HEK293 (cell line): ENCODE results near the gene CD300LG.

Experiments used
- CTCF ChIA-PET: fragments of 350-600 bp; formaldehyde crosslinking; extraction: SDS; loops from one replicate; lab custom pipeline; 2021; ENCODE audit warnings: antibody characterized with exemption; lab: Yijun Ruan, JAX
- POLR2A ChIA-PET: fragments of 300-600 bp; formaldehyde crosslinking; extraction: SDS; loops from one replicate; lab custom pipeline; 2020; ENCODE audit warnings: antibody characterized with exemption, inconsistent platforms; lab: Yijun Ruan, JAX
- H3K27ac ChIP-seq: fragments of 200-500 bp; sonication (Bioruptor generic); 2 replicates; pipeline ENCODE4 v1.5.1; 2014; ENCODE audit warnings: low read depth, low read length, control low read depth, inconsistent platforms; ENCODE audit errors: extremely low read depth
- H3K36me3 ChIP-seq, 2 experiments: fragments of 200-500 bp in 1 of 2; sonication (Bioruptor generic) in 1 of 2; 1 replicate in 1 of 2; 2 replicates in 1 of 2; pipeline ENCODE4 v1.5.1; 2014 to 2017; ENCODE audit warnings: inconsistent platforms in 2 of 2, low read length in 2 of 2; ENCODE audit not compliant: control insufficient read depth in 2 of 2, insufficient read depth in 1 of 2
- H3K4me1 ChIP-seq: fragments of 200-500 bp; sonication (Bioruptor generic); 2 replicates; pipeline ENCODE4 v1.5.1; 2014; ENCODE audit warnings: mild to moderate bottlenecking, low read length, inconsistent platforms; ENCODE audit not compliant: control insufficient read depth, insufficient read depth
- H3K4me3 ChIP-seq: 2 replicates; pipeline ENCODE4 v1.5.1; 2011; ENCODE audit warnings: low read depth, mild to moderate bottlenecking, control low read depth, low read length, moderate library complexity
- H3K9me3 ChIP-seq: fragments of 200-500 bp; sonication (Bioruptor generic); 2 replicates; pipeline ENCODE4 v1.5.1; 2014; ENCODE audit warnings: low read depth, low read length, inconsistent platforms; ENCODE audit not compliant: control insufficient read depth, insufficient read depth
- BCL11A ChIP-seq: fragments of 450-650 bp; formaldehyde crosslinking; IDR thresholded peaks from 2 replicates; pipeline ENCODE4 v1.5.1; 2016; ENCODE audit warnings: low read depth, missing biosample characterization, missing genetic modification characterization
- OVOL3 ChIP-seq: fragments of 450-650 bp; formaldehyde crosslinking; IDR thresholded peaks from 2 replicates; pipeline ENCODE4 v1.5.1; 2016; ENCODE audit warnings: missing biosample characterization, missing genetic modification characterization
- PRDM1 ChIP-seq: fragments of 450-650 bp; formaldehyde crosslinking; IDR thresholded peaks from 2 replicates; pipeline ENCODE4; 2016; ENCODE audit warnings: missing biosample characterization, missing genetic modification characterization
- WT1 ChIP-seq: fragments of 450-650 bp; formaldehyde crosslinking; IDR thresholded peaks from 2 replicates; pipeline ENCODE4 v1.5.1; 2016; ENCODE audit warnings: missing biosample characterization, missing genetic modification characterization
- ZBTB48 ChIP-seq: fragments of 450-650 bp; formaldehyde crosslinking; IDR thresholded peaks from 2 replicates; pipeline ENCODE4 v1.5.1; 2016; ENCODE audit warnings: missing biosample characterization, missing genetic modification characterization
- ZFP69B ChIP-seq: fragments of 450-650 bp; formaldehyde crosslinking; IDR thresholded peaks from 2 replicates; pipeline ENCODE4 v1.5.1; 2016; ENCODE audit warnings: missing biosample characterization, missing genetic modification characterization
- ZNF146 ChIP-seq: fragments of 450-650 bp; formaldehyde crosslinking; IDR thresholded peaks from 2 replicates; pipeline ENCODE4 v1.5.1; 2016; ENCODE audit warnings: missing biosample characterization, missing genetic modification characterization
- ZNF202 ChIP-seq: fragments of 450-650 bp; formaldehyde crosslinking; IDR thresholded peaks from 2 replicates; pipeline ENCODE4 v1.5.1; 2016; ENCODE audit warnings: missing biosample characterization, missing genetic modification characterization, borderline replicate concordance
- ZNF211 ChIP-seq: fragments of 450-650 bp; formaldehyde crosslinking; IDR thresholded peaks from 2 replicates; pipeline ENCODE4 v1.5.1; 2016; ENCODE audit warnings: low read depth, missing biosample characterization, missing genetic modification characterization
- ZNF23 ChIP-seq: fragments of 450-650 bp; formaldehyde crosslinking; IDR thresholded peaks from 2 replicates; pipeline ENCODE4 v1.5.1; 2016; ENCODE audit warnings: missing biosample characterization, missing genetic modification characterization, borderline replicate concordance
- ZNF350 ChIP-seq: fragments of 450-650 bp; formaldehyde crosslinking; IDR thresholded peaks from 2 replicates; pipeline ENCODE4 v1.5.0; 2017; ENCODE audit warnings: missing biosample characterization, mild to moderate bottlenecking, missing genetic modification characterization
- ZNF366 ChIP-seq: fragments of 450-650 bp; formaldehyde crosslinking; conservative IDR thresholded peaks from 2 replicates; pipeline ENCODE4 v1.5.1; 2016; ENCODE audit warnings: missing biosample characterization, missing genetic modification characterization
- ZNF404 ChIP-seq: fragments of 450-650 bp; formaldehyde crosslinking; IDR thresholded peaks from 2 replicates; pipeline ENCODE4 v1.5.1; 2017; ENCODE audit warnings: missing biosample characterization, missing genetic modification characterization
- ZNF426 ChIP-seq: fragments of 450-650 bp; formaldehyde crosslinking; IDR thresholded peaks from 2 replicates; pipeline ENCODE4 v1.5.1; 2017; ENCODE audit warnings: missing biosample characterization, missing genetic modification characterization, mild to moderate bottlenecking, inconsistent platforms, moderate library complexity
- ZNF510 ChIP-seq: fragments of 450-650 bp; formaldehyde crosslinking; IDR thresholded peaks from 2 replicates; pipeline ENCODE4 v1.5.1; 2018; ENCODE audit warnings: mild to moderate bottlenecking, missing genetic modification characterization, missing biosample characterization; ENCODE audit not compliant: insufficient replicate concordance
- ZNF530 ChIP-seq: fragments of 450-650 bp; formaldehyde crosslinking; IDR thresholded peaks from 2 replicates; pipeline ENCODE4 v1.5.1; 2016; ENCODE audit warnings: low read depth, missing biosample characterization, missing genetic modification characterization
- ZNF621 ChIP-seq: fragments of 450-650 bp; formaldehyde crosslinking; IDR thresholded peaks from 2 replicates; pipeline ENCODE4 v1.5.1; 2017; ENCODE audit warnings: missing biosample characterization, missing genetic modification characterization
- ZNF785 ChIP-seq: fragments of 450-650 bp; formaldehyde crosslinking; IDR thresholded peaks from 2 replicates; pipeline ENCODE4 v1.5.1; 2016; ENCODE audit warnings: missing biosample characterization, missing genetic modification characterization
- TF ChIP-seq, protein P1 (sequence below): fragments of 450-650 bp; formaldehyde crosslinking; IDR thresholded peaks from 2 replicates; pipeline ENCODE4 v1.5.1; 2016; ENCODE audit warnings: missing biosample characterization, missing genetic modification characterization, borderline replicate concordance
- TF ChIP-seq, protein P2 (sequence below): fragments of 450-650 bp; formaldehyde crosslinking; IDR thresholded peaks from 2 replicates; pipeline ENCODE4 v1.5.1; 2016; ENCODE audit warnings: missing biosample characterization, missing genetic modification characterization, low read depth
- TF ChIP-seq, protein P3 (sequence below): fragments of 450-650 bp; formaldehyde crosslinking; IDR thresholded peaks from 2 replicates; pipeline ENCODE4 v1.5.1; 2016; ENCODE audit warnings: missing biosample characterization, missing genetic modification characterization
- TF ChIP-seq, protein P4 (sequence below): fragments of 450-650 bp; formaldehyde crosslinking; IDR thresholded peaks from 2 replicates; pipeline ENCODE4 v1.5.1; 2017; ENCODE audit warnings: missing biosample characterization, missing genetic modification characterization
- TF ChIP-seq, protein P5 (sequence below): fragments of 450-650 bp; IDR thresholded peaks from 2 replicates; pipeline ENCODE4 v1.5.1; 2018; ENCODE audit warnings: missing biosample characterization, missing genetic modification characterization

CD300LG gene

DNA sequence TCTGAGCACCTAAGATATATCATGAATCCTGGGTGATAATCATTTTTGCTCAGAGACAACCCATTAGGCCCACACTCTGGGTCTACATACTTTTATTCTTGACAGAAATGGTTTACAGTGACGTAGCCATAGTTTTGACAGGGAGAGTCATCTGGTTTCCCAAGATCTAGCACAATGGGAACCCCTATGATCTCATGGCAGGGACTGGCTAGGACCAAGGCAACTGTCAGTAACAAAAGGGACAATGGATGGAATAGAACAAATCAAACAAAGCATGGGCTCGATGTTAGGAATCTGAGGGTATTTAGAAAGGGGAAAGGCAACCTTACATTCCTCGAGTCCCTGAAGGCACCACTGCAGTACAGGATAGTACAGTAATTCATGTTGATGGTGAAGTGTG, 46.2 kb upstream of the CD300LG start:
- POLR2A ChIA-PET: no interaction called here
- Histone ChIP-seq H3K4me3 (no peak overlapping the region), H3K36me3 (peaks cover 3 to 18% of the 10 kb centered on the region in 2 experiments), H3K4me1 (no peaks in the 10 kb centered on the region), H3K27ac (no peak overlapping the region), H3K9me3 (no peaks in the 10 kb centered on the region)
- TF ChIP-seq OVOL3 (tag by site-specific recombination) (no peak), ZNF350 (no peak), ZNF426 (no peak), ZNF202 (tag by site-specific recombination) (no peak), WT1 (tag by site-specific recombination) (no peak)
- CTCF ChIA-PET: interaction anchor here (0.8 to 1.9 kb wide), 2 partner anchors 34 to 46 kb away, joined by 4 to 5 read pairs; partner anchors contain the start of gene CD300LG

DNA sequence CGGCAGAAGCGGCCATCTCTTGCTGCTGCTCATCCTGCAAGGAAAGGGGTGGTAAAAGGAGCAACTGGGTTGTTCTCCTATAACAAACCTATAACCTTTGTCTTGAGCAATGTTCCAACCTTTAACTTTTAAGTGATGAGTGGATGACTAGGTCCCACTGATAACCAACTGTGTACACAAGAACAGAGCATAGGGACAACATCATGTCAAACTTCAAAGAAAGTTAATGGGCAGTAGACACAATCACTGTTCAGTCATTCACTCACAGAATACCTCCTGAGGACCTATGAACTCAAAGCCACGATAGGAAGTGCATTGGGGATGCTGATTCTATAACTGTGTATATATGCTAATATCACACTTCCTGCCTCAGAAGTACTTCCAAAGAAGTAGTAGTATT, 45.1 kb upstream of the CD300LG start:
- CTCF ChIA-PET: interaction anchor here (0.8 to 1.9 kb wide), 2 partner anchors 35 to 45 kb away, joined by 4 to 5 read pairs; partner anchors contain the start of gene CD300LG
- no peak for TF ChIP-seq ZNF785 (tag by site-specific recombination)
- TF ChIP-seq ZNF530 (tag by site-specific recombination): no peak
- no peak for TF ChIP-seq ZNF404
- TF ChIP-seq, protein P1, sequence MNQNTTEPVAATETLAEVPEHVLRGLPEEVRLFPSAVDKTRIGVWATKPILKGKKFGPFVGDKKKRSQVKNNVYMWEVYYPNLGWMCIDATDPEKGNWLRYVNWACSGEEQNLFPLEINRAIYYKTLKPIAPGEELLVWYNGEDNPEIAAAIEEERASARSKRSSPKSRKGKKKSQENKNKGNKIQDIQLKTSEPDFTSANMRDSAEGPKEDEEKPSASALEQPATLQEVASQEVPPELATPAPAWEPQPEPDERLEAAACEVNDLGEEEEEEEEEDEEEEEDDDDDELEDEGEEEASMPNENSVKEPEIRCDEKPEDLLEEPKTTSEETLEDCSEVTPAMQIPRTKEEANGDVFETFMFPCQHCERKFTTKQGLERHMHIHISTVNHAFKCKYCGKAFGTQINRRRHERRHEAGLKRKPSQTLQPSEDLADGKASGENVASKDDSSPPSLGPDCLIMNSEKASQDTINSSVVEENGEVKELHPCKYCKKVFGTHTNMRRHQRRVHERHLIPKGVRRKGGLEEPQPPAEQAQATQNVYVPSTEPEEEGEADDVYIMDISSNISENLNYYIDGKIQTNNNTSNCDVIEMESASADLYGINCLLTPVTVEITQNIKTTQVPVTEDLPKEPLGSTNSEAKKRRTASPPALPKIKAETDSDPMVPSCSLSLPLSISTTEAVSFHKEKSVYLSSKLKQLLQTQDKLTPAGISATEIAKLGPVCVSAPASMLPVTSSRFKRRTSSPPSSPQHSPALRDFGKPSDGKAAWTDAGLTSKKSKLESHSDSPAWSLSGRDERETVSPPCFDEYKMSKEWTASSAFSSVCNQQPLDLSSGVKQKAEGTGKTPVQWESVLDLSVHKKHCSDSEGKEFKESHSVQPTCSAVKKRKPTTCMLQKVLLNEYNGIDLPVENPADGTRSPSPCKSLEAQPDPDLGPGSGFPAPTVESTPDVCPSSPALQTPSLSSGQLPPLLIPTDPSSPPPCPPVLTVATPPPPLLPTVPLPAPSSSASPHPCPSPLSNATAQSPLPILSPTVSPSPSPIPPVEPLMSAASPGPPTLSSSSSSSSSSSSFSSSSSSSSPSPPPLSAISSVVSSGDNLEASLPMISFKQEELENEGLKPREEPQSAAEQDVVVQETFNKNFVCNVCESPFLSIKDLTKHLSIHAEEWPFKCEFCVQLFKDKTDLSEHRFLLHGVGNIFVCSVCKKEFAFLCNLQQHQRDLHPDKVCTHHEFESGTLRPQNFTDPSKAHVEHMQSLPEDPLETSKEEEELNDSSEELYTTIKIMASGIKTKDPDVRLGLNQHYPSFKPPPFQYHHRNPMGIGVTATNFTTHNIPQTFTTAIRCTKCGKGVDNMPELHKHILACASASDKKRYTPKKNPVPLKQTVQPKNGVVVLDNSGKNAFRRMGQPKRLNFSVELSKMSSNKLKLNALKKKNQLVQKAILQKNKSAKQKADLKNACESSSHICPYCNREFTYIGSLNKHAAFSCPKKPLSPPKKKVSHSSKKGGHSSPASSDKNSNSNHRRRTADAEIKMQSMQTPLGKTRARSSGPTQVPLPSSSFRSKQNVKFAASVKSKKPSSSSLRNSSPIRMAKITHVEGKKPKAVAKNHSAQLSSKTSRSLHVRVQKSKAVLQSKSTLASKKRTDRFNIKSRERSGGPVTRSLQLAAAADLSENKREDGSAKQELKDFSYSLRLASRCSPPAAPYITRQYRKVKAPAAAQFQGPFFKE (tag by site-specific recombination): no peak
- no peak for TF ChIP-seq ZNF621 (tag by site-specific recombination)
- TF ChIP-seq, protein P2, sequence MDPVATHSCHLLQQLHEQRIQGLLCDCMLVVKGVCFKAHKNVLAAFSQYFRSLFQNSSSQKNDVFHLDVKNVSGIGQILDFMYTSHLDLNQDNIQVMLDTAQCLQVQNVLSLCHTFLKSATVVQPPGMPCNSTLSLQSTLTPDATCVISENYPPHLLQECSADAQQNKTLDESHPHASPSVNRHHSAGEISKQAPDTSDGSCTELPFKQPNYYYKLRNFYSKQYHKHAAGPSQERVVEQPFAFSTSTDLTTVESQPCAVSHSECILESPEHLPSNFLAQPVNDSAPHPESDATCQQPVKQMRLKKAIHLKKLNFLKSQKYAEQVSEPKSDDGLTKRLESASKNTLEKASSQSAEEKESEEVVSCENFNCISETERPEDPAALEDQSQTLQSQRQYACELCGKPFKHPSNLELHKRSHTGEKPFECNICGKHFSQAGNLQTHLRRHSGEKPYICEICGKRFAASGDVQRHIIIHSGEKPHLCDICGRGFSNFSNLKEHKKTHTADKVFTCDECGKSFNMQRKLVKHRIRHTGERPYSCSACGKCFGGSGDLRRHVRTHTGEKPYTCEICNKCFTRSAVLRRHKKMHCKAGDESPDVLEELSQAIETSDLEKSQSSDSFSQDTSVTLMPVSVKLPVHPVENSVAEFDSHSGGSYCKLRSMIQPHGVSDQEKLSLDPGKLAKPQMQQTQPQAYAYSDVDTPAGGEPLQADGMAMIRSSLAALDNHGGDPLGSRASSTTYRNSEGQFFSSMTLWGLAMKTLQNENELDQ: no peak
- no peak for TF ChIP-seq ZNF23 (tag by site-specific recombination)
- no peak for TF ChIP-seq ZNF510 (tag by site-specific recombination)
- no peak for TF ChIP-seq ZBTB48 (tag by site-specific recombination)
- TF ChIP-seq, protein P3, sequence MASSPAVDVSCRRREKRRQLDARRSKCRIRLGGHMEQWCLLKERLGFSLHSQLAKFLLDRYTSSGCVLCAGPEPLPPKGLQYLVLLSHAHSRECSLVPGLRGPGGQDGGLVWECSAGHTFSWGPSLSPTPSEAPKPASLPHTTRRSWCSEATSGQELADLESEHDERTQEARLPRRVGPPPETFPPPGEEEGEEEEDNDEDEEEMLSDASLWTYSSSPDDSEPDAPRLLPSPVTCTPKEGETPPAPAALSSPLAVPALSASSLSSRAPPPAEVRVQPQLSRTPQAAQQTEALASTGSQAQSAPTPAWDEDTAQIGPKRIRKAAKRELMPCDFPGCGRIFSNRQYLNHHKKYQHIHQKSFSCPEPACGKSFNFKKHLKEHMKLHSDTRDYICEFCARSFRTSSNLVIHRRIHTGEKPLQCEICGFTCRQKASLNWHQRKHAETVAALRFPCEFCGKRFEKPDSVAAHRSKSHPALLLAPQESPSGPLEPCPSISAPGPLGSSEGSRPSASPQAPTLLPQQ: no peak
- TF ChIP-seq BCL11A (tag by site-specific recombination): no peak
- no peak for TF ChIP-seq PRDM1 (tag by site-specific recombination)
- TF ChIP-seq ZFP69B (tag by site-specific recombination): no peak
- TF ChIP-seq, protein P4, sequence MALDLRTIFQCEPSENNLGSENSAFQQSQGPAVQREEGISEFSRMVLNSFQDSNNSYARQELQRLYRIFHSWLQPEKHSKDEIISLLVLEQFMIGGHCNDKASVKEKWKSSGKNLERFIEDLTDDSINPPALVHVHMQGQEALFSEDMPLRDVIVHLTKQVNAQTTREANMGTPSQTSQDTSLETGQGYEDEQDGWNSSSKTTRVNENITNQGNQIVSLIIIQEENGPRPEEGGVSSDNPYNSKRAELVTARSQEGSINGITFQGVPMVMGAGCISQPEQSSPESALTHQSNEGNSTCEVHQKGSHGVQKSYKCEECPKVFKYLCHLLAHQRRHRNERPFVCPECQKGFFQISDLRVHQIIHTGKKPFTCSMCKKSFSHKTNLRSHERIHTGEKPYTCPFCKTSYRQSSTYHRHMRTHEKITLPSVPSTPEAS: no peak
- TF ChIP-seq ZNF366 (tag by site-specific recombination): no peak
- TF ChIP-seq ZNF146: no peak
- no peak for TF ChIP-seq ZNF211 (tag by site-specific recombination)
- TF ChIP-seq, protein P5, sequence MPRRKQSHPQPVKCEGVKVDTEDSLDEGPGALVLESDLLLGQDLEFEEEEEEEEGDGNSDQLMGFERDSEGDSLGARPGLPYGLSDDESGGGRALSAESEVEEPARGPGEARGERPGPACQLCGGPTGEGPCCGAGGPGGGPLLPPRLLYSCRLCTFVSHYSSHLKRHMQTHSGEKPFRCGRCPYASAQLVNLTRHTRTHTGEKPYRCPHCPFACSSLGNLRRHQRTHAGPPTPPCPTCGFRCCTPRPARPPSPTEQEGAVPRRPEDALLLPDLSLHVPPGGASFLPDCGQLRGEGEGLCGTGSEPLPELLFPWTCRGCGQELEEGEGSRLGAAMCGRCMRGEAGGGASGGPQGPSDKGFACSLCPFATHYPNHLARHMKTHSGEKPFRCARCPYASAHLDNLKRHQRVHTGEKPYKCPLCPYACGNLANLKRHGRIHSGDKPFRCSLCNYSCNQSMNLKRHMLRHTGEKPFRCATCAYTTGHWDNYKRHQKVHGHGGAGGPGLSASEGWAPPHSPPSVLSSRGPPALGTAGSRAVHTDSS (tag by site-specific recombination): no peak

More for the DNA sequence above, 45.1 kb upstream of the CD300LG start:
- Histone ChIP-seq H3K4me1 (no peaks in the 10 kb centered on the region), H3K4me3 (no peak overlapping the region), H3K9me3 (no peaks in the 10 kb centered on the region), H3K36me3 (peaks cover 8 to 21% of the 10 kb centered on the region in 2 experiments), H3K27ac (no peak overlapping the region)
- POLR2A ChIA-PET: interaction anchor here (0.9 kb wide), 1 partner anchor 18 kb away, joined by 4 read pairs; no protein-coding TSS in a partner anchor
